Endothelial cell of umbilical vein (primary cell): ENCODE results near the gene IPP.

Experiments
- POLR2AphosphoS5 ChIP-seq: IDR thresholded peaks from 2 replicates; pipeline ENCODE4 v1.6.1; 2012; ENCODE audit warnings: low read depth, mild to moderate bottlenecking, control low read depth, low read length, moderate library complexity; ENCODE audit not compliant: insufficient read depth
- TF ChIP-seq, protein P1 (sequence below), 2 donors: IDR thresholded peaks; 1 replicate in 1 of 2; 2 replicates in 1 of 2; pipeline ENCODE4 v1.5.1; 2011; ENCODE audit warnings: low read length in 2 of 2, mild to moderate bottlenecking in 2 of 2, moderate library complexity in 2 of 2, control low read depth in 1 of 2, inconsistent platforms in 1 of 2, low read depth in 1 of 2; ENCODE audit not compliant: insufficient read depth in 1 of 2; ENCODE audit errors: extremely low read depth in 1 of 2

DNA sequence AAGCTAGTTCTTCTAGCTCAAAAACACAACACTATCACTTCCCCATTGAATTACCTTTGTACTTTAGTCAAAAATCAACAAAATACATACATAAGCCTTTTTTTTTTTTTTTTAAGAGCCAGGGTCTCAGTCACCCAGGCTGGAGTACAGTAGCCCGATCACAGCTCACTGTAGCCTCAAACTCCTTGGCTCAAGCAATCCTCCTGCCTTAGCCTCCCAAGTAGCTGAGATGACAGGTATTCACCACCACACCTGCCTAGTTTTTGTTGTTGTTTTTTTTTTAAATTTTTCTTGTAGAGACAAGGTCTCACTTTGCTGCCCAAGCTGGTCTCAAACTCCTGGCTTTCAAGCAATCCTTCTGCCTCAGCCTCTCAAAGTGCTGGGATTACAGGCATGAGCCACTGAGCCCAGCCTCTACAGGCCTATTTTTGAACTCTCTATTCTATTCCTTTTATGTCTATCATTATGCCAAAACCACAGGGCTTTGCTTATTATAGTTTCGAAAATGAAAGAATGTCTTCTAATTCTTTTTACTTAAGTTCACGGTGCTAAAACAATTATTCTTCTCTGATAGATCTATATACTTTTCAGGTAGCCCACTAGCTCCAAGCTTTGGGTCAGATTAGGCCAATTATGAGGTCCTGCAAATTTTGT is 93.8 kb downstream of the IPP start:
- TF ChIP-seq, protein P1, sequence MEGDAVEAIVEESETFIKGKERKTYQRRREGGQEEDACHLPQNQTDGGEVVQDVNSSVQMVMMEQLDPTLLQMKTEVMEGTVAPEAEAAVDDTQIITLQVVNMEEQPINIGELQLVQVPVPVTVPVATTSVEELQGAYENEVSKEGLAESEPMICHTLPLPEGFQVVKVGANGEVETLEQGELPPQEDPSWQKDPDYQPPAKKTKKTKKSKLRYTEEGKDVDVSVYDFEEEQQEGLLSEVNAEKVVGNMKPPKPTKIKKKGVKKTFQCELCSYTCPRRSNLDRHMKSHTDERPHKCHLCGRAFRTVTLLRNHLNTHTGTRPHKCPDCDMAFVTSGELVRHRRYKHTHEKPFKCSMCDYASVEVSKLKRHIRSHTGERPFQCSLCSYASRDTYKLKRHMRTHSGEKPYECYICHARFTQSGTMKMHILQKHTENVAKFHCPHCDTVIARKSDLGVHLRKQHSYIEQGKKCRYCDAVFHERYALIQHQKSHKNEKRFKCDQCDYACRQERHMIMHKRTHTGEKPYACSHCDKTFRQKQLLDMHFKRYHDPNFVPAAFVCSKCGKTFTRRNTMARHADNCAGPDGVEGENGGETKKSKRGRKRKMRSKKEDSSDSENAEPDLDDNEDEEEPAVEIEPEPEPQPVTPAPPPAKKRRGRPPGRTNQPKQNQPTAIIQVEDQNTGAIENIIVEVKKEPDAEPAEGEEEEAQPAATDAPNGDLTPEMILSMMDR (IDR thresholded peaks at IDR 0.05; ENCODE audit: extremely low read depth in 1 of 2, insufficient read depth in 1 of 2, low read depth in 1 of 2, low read length in 2 of 2): no peak
- no peak for TF ChIP-seq POLR2AphosphoS5
